HG03439 (cell line): ENCODE measurements around the gene C18orf32.
"Not testable (repeated sequence)": the region's sequence is repeated elsewhere in the genome, so short reads cannot be mapped to it uniquely, and the experiment has no call there.

Experiments
- ATAC-seq: cut with Tn5 transposase; IDR thresholded peaks from one replicate; pipeline ENCODE4 v1.9.1; 2021; ENCODE audit warnings: mild to moderate bottlenecking, moderate library complexity; ENCODE audit not compliant: unreplicated experiment

C18orf32 gene

DNA sequence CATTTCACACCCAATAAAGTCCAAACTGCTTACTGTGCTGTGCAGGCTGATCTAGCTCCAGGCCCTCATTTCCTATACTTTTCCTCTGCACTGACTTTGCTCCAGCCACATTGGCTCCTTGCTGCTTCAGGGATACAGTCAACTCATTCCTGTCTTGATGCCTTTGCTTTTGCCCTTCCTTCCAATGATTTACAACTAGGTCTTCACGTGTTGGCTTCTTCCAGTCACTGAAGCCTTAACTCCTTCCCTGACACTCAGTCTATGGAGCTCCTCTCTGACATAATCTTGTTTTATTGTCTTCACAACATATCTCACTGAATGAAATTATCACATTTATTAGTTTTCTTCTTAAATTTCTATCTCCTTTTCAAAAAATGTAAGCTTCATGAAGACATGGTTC is 16.9 kb upstream of the C18orf32 start:
- no peak for ATAC-seq

- ATAC-seq, result no peak
These were observed 13.3 kb upstream of the C18orf32 start for GRCh38 chr18:49500201-49500921.

- ATAC-seq, result no peak
These were observed 12.1 kb upstream of the C18orf32 start for GRCh38 chr18:49499046-49499637.

DNA sequence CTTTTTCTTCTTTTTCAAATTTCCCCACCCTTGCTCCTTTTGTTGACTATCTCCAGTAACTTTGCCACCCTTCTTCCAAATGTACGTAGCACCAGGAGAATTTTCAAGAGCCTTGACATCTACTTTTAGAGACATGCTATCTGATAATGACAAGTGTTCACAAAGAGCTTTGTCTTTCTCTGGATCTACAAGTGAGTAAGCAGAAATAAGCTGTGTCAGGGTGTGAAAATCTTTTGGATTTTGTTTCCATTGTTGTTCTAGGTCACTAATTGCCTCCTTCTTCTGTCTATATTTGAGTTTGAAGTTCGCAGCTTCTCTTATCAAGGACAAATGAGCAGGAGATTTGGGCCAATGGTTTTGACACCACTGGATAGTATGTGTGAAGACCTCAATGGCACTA is 8.4 kb upstream of the C18orf32 start:
- no peak for ATAC-seq

DNA sequence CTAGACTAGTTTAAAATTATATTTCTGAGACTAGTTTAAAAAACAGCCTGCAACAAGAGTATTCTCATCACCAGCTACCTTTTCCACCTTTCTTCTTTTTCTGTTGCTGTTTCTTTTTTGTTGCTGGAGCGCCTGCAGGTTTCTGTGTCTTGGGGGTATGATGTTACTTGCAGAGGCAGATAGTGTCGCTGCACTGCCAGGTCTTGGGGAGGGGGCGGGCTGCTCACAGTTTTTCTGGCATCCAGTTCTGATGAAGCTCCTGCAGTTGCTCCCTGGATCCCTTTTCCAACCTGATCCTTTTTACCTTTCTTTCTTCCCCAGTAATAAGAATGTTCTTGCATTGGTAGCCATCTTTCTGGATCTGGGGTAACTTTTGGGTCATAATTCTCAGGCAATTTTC is 8.0 kb upstream of the C18orf32 start:
- ATAC-seq, result no peak

GRCh38 chr18:49494660-49495059 is 7.6 kb upstream of the C18orf32 start:
- ATAC-seq, result no peak

GRCh38 chr18:49492694-49493033 is 5.6 kb upstream of the C18orf32 start:
- ATAC-seq, result no peak

- peak; percentile 81 for ATAC-seq
These were observed 5.0 kb upstream of the C18orf32 start, which contains the start of gene RPL17 for GRCh38 chr18:49491857-49492693. TSS of gene RPL17 (minus strand) at chr18:49492465.

DNA sequence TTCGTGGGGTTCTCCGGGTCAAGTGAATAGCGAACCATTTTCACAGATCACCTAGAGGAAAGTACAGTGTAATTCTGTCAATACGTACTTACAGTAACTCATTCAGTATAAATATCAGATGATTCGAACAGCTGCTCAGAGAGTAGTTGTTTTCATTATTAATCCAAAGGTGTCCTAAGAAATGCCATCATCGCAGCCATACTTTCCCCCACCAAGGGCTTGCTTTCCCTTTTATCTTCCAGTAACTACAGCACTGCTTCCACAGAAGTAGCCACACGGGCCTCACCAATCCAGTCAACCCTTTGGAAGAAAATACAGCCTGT is 4.5 kb upstream of the C18orf32 start:
- no peak for ATAC-seq

DNA sequence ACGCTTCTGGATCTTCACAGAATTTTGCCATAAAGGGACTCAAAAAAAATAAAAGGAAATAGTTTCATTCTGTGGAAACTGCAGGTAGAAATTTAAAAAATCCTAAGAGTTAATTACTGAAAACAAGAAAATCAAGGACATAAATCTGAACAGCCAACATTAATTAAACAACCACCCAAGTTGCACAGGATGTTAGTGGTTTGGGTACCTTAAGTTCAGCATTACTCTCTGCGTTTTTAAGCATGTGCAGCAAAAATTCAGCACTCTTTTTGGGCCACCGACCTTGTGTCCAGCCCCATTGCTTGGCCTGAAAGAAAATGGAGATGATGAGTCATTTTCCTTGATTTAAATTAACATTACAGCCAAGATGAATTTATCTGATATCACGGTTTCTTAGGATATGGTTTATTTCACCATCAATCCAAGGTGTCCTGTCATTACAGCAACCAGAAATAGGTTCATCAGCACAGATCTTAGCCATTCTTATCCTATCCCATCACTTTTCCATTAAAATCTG is 3.3 kb upstream of the C18orf32 start:
- no peak for ATAC-seq

DNA sequence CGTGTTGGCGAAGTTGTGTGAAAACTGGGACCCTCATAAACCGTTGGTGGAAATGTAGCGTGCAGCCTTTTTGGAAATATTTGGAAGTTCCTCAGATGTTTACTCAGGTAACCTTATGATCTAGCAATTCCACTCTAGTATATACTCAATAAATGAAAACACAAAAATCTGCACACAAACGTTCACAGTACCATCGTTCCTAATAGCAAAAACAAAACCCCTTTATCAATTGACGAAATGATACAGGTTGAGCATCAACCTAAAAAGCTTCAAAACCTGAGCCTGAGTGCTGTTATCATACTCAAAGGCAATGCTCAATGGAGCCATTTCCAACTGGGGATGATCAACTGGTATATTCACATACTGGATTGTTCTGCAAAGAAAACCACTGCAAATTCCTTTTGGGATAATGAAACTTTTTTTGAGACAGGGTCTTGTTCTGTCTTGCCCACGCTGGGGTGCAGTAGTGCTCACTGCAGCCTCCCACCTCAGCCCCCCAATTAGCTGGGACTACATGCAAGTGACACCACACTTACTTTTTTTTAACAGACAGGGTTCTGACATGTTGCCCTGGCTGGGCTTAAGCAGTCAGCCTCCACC is 777 bp upstream of the C18orf32 start:
- no peak for ATAC-seq

- ATAC-seq, result no peak
These were observed 455 bp downstream of the C18orf32 start for GRCh38 chr18:49486606-49486952.

- no peak for ATAC-seq
These were observed 900 bp downstream of the C18orf32 start for GRCh38 chr18:49486134-49486533.

- ATAC-seq, result no peak
These were observed 3.8 kb downstream of the C18orf32 start for GRCh38 chr18:49483198-49483597.

DNA sequence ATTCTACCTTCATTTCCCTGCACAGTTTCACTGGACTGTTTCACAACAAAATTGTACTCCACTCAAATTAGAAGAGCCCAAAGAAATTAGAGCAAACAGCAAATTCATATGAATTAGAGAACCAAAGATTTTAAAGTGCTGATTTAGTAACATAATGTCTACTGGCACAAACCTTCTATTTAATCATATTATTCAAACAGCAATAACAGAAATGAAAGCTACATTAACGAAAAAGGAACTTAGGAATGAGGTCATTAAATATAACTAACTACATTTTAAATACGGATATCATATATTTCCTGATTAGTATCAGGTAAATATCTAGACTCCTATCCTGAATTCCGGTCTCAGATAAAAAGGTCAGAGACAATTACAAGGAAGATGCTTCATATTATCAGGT is 5.1 kb downstream of the C18orf32 start:
- no peak for ATAC-seq

GRCh38 chr18:49481317-49481716 is 5.7 kb downstream of the C18orf32 start:
- ATAC-seq, result no peak

DNA sequence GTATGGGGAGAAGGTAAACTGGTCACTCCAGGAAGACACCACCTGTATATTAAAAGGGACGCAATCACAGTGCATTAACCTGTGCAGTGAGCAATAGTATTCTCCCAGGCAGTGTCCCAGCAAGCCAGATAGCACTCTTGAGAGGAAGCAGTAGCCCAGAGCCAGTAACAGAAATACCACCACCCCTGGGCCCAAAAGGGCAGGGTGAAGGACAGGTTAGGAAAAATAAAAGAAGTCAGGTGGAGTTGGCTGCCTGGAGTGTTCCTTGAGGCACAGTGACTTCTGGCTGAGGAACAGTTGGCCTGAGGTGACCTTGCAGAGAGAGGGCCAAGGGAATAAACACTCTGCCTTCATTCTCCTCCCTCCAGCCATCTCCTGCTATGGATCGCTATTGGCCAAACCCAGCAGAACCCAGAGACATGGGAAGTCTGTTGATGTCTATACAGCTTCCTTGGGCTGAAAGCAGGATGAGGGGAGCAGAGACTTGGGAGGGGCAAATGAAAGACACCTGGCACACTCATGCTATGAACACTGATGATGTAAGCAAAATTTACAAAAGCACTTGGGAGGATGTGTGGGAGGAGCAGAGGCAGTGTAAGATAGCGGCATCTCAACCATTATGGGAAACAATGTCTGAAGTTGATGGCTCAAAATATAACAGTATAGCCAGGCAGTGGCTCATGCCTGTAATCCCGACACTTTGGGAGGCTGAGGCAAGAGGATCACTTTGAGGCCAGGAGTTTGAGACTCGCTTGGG is 7.5 kb downstream of the C18orf32 start:
- ATAC-seq, result no peak

DNA sequence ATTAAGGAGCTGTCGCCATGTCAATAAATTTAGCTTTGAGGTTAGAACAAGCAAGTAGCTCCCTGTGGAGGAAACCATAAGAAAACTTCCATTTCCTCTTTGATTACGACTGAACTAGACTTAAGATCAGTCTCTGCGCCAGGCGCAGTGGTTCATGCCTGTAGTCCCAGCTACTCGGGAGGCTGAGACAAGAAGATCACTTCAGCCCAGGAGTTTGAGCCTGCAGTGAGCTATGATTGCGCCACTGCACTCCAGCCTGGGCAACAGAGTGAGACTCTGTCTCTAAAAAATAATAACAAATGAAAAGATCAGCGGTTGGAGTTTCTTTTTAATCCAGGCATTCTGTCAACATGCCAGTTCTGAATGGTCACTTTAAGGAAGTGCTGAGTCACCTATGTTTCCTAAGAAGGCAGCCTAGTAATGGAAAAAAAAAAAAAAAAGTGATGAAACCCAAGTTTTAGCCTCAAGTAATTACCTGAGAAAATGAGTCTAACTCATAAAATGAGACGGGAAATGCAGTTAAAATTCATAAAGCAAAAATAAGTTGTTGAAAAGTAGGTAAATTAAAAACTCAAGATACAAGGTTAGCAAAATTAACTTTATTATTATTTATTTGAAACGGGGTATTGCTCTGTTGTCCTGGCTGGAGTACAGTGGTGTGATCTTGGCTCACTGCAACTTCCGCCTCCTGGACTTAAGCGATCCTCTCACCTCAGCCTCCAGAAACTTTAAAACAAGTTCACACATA is 10.2 kb downstream of the C18orf32 start:
- ATAC-seq, result no peak

DNA sequence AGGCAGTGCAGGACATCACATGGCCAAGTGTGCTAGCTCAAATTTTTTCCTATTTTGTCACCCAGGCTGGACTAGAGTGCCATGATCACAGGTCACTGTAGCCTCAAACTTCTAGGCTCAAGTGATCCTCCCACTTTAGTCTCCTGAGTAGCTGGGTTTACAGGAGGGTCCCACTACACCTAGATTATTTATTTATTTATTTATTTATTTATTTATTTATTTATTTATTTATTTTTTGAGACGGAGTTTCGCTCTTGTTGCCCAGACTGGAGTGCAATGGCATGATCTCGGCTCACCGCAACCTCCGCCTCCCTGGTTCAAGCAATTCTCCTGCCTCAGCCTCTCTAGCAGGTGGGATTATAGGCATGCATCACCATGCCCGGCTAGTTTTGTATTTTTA is 12.1 kb downstream of the C18orf32 start:
- not testable (repeated sequence) for ATAC-seq

DNA sequence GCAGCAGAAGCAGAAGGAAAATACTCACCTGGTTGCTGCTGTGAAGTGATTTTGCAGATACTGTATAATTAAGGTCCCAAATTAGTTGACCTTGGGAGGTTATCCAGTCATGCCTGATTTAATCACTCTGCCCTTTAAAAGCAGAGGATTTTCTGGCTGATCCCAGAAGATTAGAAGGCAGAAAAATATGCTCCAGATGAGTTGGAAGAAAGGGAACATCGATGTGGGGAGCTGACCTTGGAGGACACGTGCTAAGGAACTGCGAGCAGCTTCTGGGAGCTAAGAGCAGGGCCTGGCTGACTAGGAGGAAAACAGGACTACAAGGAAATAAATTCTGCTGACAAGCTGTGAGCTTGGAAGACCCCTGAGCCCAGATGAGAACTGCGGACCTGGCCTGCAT is 13.3 kb downstream of the C18orf32 start:
- no peak for ATAC-seq
